Measurements from ENCODE around the gene KANSL3. TPM values are rescaled to one million over a fixed set of nuclear protein-coding genes. Genes with fewer than 3 reads are reported as not detected.

The KANSL3 gene
- total RNA-seq, 6 experiments from 2014 or later = 17.3 to 29.3 (median 21.6) TPM

DNA sequence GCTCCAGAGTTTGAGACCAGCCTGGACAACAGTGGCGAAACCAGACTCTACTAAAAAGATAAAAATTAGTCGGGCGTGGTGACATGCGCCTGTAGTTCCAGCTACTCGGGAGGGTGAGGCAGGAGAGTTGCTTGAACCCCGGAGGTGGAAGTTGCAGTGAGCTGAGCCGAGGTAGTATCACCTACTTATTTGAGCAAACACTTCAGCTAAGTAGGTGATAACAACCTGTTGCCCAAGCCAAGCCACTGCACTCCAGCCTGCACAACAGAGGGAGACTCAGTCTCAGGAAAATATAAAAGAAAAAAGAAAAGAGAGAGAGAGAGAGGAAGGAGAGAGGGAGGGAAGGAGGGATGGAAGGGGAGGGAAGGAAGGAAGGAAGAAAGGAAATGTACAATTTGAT is 25.7 kb upstream of the KANSL3 start:
- Histone ChIP-seq H3K4me1 (no peaks in the 10 kb centered on the region), H3K9me3 (no peaks in the 10 kb centered on the region), H3K27ac (no peak overlapping the region), H3K4me3 (no peak overlapping the region), H3K27me3 (no peaks in the 10 kb centered on the region), H3K36me3 (no peaks in the 10 kb centered on the region)
- ATAC-seq = no peak
- no peak for DNase-seq
- 40% methylated on average over 2 of the region's 7 CpGs for WGBS (ENCODE audit: insufficient coverage, low coverage, low lambda C conversion rate, missing lambda C conversion rate)
- TF ChIP-seq, protein P1, sequence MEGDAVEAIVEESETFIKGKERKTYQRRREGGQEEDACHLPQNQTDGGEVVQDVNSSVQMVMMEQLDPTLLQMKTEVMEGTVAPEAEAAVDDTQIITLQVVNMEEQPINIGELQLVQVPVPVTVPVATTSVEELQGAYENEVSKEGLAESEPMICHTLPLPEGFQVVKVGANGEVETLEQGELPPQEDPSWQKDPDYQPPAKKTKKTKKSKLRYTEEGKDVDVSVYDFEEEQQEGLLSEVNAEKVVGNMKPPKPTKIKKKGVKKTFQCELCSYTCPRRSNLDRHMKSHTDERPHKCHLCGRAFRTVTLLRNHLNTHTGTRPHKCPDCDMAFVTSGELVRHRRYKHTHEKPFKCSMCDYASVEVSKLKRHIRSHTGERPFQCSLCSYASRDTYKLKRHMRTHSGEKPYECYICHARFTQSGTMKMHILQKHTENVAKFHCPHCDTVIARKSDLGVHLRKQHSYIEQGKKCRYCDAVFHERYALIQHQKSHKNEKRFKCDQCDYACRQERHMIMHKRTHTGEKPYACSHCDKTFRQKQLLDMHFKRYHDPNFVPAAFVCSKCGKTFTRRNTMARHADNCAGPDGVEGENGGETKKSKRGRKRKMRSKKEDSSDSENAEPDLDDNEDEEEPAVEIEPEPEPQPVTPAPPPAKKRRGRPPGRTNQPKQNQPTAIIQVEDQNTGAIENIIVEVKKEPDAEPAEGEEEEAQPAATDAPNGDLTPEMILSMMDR (IDR thresholded peaks at IDR 0.05) = no peak
- TF ChIP-seq POLR2A (IDR thresholded peaks at IDR 0.05) = no peak
- intact Hi-C loops (cut with DNase I) = no loop called here

DNA sequence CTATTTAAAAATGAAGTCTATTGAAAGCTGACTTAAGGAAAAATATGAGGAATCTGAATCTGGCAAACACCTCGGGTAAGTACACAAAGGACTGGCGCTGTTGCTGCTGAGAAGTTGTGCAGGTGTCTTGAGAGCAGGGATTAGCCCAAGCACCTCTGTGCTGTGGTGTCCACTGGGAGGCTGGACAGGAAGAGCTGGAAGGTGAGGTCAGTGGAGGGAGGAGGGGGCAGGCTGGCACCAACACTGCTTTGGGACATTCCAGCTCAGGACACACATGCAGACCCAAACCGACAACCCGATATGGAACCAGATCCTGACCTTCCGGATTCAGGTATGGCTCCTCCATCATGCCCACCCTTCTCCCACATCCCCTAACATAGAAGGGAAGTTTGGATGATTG is 25.1 kb upstream of the KANSL3 start:
- no peaks in the 10 kb centered on the region for H3K36me3 ChIP-seq
- no peaks in the 10 kb centered on the region for H3K9me3 ChIP-seq
- TF ChIP-seq, protein P1 (IDR thresholded peaks at IDR 0.05) = no peak
- no peak for TF ChIP-seq POLR2A (IDR thresholded peaks at IDR 0.05)
- no peak for ATAC-seq
- WGBS (ENCODE audit: insufficient coverage, low coverage, low lambda C conversion rate, missing lambda C conversion rate) = 77% methylated on average over 3 of the region's 5 CpGs
- no peak for DNase-seq
- H3K4me3 ChIP-seq = no peak overlapping the region
- H3K4me1 ChIP-seq = no peaks in the 10 kb centered on the region
- H3K27ac ChIP-seq = no peak overlapping the region
- no peaks in the 10 kb centered on the region for H3K27me3 ChIP-seq
- intact Hi-C loops (cut with DNase I) = no loop called here

DNA sequence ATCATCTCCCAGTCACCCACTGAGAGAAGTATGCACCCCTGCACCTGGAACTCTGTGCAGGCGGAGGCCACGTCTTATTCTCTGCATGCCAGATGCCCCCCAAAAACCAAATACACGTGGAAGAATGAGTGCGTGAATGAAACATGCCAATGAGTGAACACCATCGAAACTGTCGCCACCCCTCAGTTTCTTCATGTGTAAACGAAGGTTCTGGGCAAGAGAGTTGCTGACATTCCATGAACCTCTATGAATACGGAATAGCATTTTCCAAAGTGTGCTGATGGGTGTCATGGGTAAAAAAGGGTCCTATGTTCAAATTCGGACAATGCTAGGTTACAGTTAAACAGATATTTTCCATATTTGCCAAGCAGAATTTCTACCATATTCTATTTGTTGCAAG is 24.2 kb upstream of the KANSL3 start:
- H3K27ac ChIP-seq = no peak overlapping the region

GRCh38 chr2:96661324-96661723 is 23.2 kb upstream of the KANSL3 start:
- Histone ChIP-seq H3K27ac (no peak overlapping the region), H3K36me3 (no peaks in the 10 kb centered on the region), H3K27me3 (no peaks in the 10 kb centered on the region), H3K4me1 (no peaks in the 10 kb centered on the region), H3K4me3 (no peak overlapping the region), H3K9me3 (no peaks in the 10 kb centered on the region)
- no peak for TF ChIP-seq POLR2A (IDR thresholded peaks at IDR 0.05)
- TF ChIP-seq, protein P1 (IDR thresholded peaks at IDR 0.05) = no peak
- DNase-seq (no peak), ATAC-seq (no peak)
- 81% methylated on average over 2 of the region's 6 CpGs for WGBS (ENCODE audit: insufficient coverage, low coverage, low lambda C conversion rate, missing lambda C conversion rate)
- intact Hi-C loops (cut with DNase I) = no loop called here

More for the DNA sequence above, 24.2 kb upstream of the KANSL3 start:
- DNase-seq (no peak), ATAC-seq (no peak)
- H3K4me3 ChIP-seq = no peak overlapping the region
- H3K36me3 ChIP-seq = no peaks in the 10 kb centered on the region
- TF ChIP-seq, protein P1 (IDR thresholded peaks at IDR 0.05) = no peak
- TF ChIP-seq POLR2A (IDR thresholded peaks at IDR 0.05) = no peak
- 79% methylated on average over 8 of the region's 9 CpGs for WGBS (ENCODE audit: insufficient coverage, low coverage, low lambda C conversion rate, missing lambda C conversion rate)
- intact Hi-C loops (cut with DNase I) = no loop called here
- no peaks in the 10 kb centered on the region for H3K27me3 ChIP-seq
- H3K4me1 ChIP-seq = no peaks in the 10 kb centered on the region
- no peaks in the 10 kb centered on the region for H3K9me3 ChIP-seq

GRCh38 chr2:96656540-96656939 is 18.4 kb upstream of the KANSL3 start:
- H3K36me3 ChIP-seq = no peaks in the 10 kb centered on the region
- ATAC-seq = no peak
- intact Hi-C loops (cut with DNase I) = no loop called here
- no peak overlapping the region for H3K27ac ChIP-seq
- H3K27me3 ChIP-seq = no peaks in the 10 kb centered on the region
- no peak for DNase-seq
- no peak for TF ChIP-seq POLR2A (IDR thresholded peaks at IDR 0.05)
- TF ChIP-seq, protein P1 (IDR thresholded peaks at IDR 0.05) = no peak
- H3K4me3 ChIP-seq = no peak overlapping the region
- H3K9me3 ChIP-seq = no peaks in the 10 kb centered on the region
- H3K4me1 ChIP-seq = no peaks in the 10 kb centered on the region
